ENCODE measurements around the gene FOXP2. TPM values are rescaled to one million over a fixed set of nuclear protein-coding genes. Genes with fewer than 3 reads are reported as not detected.

Gene FOXP2
- total RNA-seq, 2 experiments from 2014 or later, result not detected

DNA sequence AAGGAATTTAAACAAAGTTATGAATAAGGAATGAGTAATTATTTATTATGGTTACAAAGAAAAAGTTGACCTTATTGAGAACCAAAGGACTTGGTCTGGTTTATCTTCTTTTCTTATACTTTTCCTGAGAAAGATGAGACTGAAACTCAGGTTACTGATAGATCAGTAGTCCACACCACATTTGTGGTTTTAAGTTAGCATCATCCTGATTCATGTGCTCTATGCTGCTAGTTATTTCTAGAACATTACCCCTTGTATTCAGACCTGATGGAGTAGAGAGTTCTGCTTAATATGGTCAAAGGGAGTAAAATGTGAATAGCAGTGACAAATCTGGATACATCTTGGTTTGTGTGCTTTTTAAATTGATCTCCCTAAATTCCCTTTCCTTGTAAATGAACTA is 63.8 kb downstream of the FOXP2 start:
- intact Hi-C loops (cut with DNase I, micrococcal nuclease), result no loop called here
- ATAC-seq (ENCODE audit: poor library complexity), result no peak
- H3K27me3 Mint-ChIP-seq, result no peaks in the 10 kb centered on the region
- H3K27ac Mint-ChIP-seq, result no peak overlapping the region
- H3K4me3 Mint-ChIP-seq, result no peak overlapping the region
- no peaks in the 10 kb centered on the region for H3K36me3 Mint-ChIP-seq (ENCODE audit: low read depth)
- H3K9me3 ChIP-seq (ENCODE audit: control insufficient read depth in 1 of 2, insufficient read depth in 1 of 2, low read length in 2 of 2), result no peaks in the 10 kb centered on the region
- no peaks in the 10 kb centered on the region for H3K4me1 Mint-ChIP-seq (ENCODE audit: low read depth)
- ChIA-PET CTCF (no interaction called here), POLR2A (no interaction called here)
- H3K4me3 ChIP-seq (ENCODE audit: low read length), result no peak overlapping the region
- no peak for TF ChIP-seq CTCF (IDR thresholded peaks at IDR 0.05)
- no peak for DNase-seq
- H3K27ac ChIP-seq (ENCODE audit: low read depth in 1 of 2, low read length in 2 of 2), result no peak overlapping the region
- H3K4me1 ChIP-seq (ENCODE audit: insufficient read depth, low read length), result no peaks in the 10 kb centered on the region
- no peaks in the 10 kb centered on the region for H3K36me3 ChIP-seq (ENCODE audit: insufficient read depth, low read length)
- no peaks in the 10 kb centered on the region for H3K27me3 ChIP-seq (ENCODE audit: control insufficient read depth in 1 of 2, insufficient read depth in 2 of 2, low read length in 2 of 2)
- no peaks in the 10 kb centered on the region for H3K9me3 Mint-ChIP-seq

DNA sequence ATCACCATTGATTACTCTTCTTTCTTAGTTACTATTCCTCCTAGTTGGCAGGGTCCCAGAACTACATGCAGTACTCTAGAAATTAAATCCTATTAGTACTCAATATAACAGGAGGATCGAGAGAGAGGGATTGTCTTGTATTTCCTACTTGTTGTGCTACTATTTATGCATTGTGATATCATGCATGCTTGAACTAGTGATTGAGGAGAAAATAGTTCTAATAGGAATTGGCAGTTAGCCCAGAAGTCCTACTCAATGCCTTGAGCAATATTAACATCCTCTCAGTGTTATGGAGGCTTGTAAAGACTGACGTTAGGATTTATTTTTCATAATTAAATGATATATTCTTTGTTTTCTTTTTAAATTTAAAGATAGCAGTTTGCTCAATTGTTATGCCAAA is 67.4 kb downstream of the FOXP2 start:
- no peak for ATAC-seq (ENCODE audit: poor library complexity)
- H3K9me3 Mint-ChIP-seq, result no peaks in the 10 kb centered on the region
- H3K36me3 ChIP-seq (ENCODE audit: insufficient read depth, low read length), result no peaks in the 10 kb centered on the region
- no peak overlapping the region for H3K27ac Mint-ChIP-seq
- no peak overlapping the region for H3K4me3 ChIP-seq (ENCODE audit: low read length)
- DNase-seq, result no peak
- POLR2A ChIA-PET, result no interaction called here
- H3K9me3 ChIP-seq (ENCODE audit: control insufficient read depth in 1 of 2, insufficient read depth in 1 of 2, low read length in 2 of 2), result peaks cover 0 to under 1% of the 10 kb centered on the region in 2 experiments
- H3K4me1 Mint-ChIP-seq (ENCODE audit: low read depth), result no peaks in the 10 kb centered on the region
- H3K36me3 Mint-ChIP-seq (ENCODE audit: low read depth), result no peaks in the 10 kb centered on the region
- intact Hi-C loops (cut with DNase I, micrococcal nuclease), result no loop called here
- TF ChIP-seq CTCF (IDR thresholded peaks at IDR 0.05), result no peak
- CTCF ChIA-PET, result no interaction called here
- no peak overlapping the region for H3K27ac ChIP-seq (ENCODE audit: low read depth in 1 of 2, low read length in 2 of 2)
- H3K4me1 ChIP-seq (ENCODE audit: insufficient read depth, low read length), result no peaks in the 10 kb centered on the region
- no peak overlapping the region for H3K4me3 Mint-ChIP-seq
- no peaks in the 10 kb centered on the region for H3K27me3 ChIP-seq (ENCODE audit: control insufficient read depth in 1 of 2, insufficient read depth in 2 of 2, low read length in 2 of 2)
- no peaks in the 10 kb centered on the region for H3K27me3 Mint-ChIP-seq

- H3K27ac ChIP-seq (ENCODE audit: low read depth in 1 of 2, low read length in 2 of 2), result no peak overlapping the region
- intact Hi-C loops (cut with DNase I, micrococcal nuclease), result no loop called here
- DNase-seq (no peak), ATAC-seq (ENCODE audit: poor library complexity) (no peak)
- no peaks in the 10 kb centered on the region for H3K27me3 Mint-ChIP-seq
- no peaks in the 10 kb centered on the region for H3K36me3 Mint-ChIP-seq (ENCODE audit: low read depth)
- no peak for TF ChIP-seq CTCF (IDR thresholded peaks at IDR 0.05)
- H3K4me3 Mint-ChIP-seq, result no peak overlapping the region
- H3K36me3 ChIP-seq (ENCODE audit: insufficient read depth, low read length), result no peaks in the 10 kb centered on the region
- ChIA-PET CTCF (no interaction called here), POLR2A (no interaction called here)
- no peaks in the 10 kb centered on the region for H3K27me3 ChIP-seq (ENCODE audit: control insufficient read depth in 1 of 2, insufficient read depth in 2 of 2, low read length in 2 of 2)
- H3K4me1 Mint-ChIP-seq (ENCODE audit: low read depth), result no peaks in the 10 kb centered on the region
- no peak overlapping the region for H3K4me3 ChIP-seq (ENCODE audit: low read length)
- peaks cover 6% of the 10 kb centered on the region for H3K9me3 Mint-ChIP-seq
- H3K27ac Mint-ChIP-seq, result no peak overlapping the region
- peaks cover 0 to 3% of the 10 kb centered on the region in 2 experiments for H3K9me3 ChIP-seq (ENCODE audit: control insufficient read depth in 1 of 2, insufficient read depth in 1 of 2, low read length in 2 of 2)
- H3K4me1 ChIP-seq (ENCODE audit: insufficient read depth, low read length), result no peaks in the 10 kb centered on the region
Observed at GRCh38 chr7:114484226-114484625, 69.6 kb downstream of the FOXP2 start.

Data from CD4-positive, alpha-beta T cell (primary cell).